HCT116 (cell line): Measurements from ENCODE around the gene KIF1A. TPM values are rescaled to one million over a fixed set of nuclear protein-coding genes. Genes with fewer than 3 reads are reported as not detected.

ENCODE experiments used
- ATAC-seq: fragments of 200-7000 bp; cut with Tn5 transposase; 2 replicates; pipeline ENCODE4 v1.9.1; 2020; ENCODE audit warnings: mild to moderate bottlenecking, moderate library complexity
- BruUV-seq: library from RNA; stranded (reverse); fragments of 400-500 nt; replicated peaks from 2 replicates; lab custom pipeline; 2021; lab: Mats Ljungman, UMichigan
- CTCF ChIA-PET: fragments of 300-600 bp; sonication (Branson Sonifier 250); formaldehyde crosslinking; loops from one replicate; lab custom pipeline; 2021; ENCODE audit warnings: antibody characterized with exemption; lab: Charles Lee
- POLR2A ChIA-PET: fragments of 300-600, 350-600 bp; sonication (Branson Sonifier 250); formaldehyde crosslinking; loops from one replicate; lab custom pipeline; 2021; ENCODE audit warnings: antibody characterized with exemption; lab: Charles Lee
- RAD21 ChIA-PET, 2 experiments: fragments of 300-600 bp; sonication (Branson Sonifier 250); formaldehyde crosslinking; loops; one replicate each; lab custom pipeline; 2023; ENCODE audit warnings: low total read pairs in 2 of 2; ENCODE audit not compliant: uncharacterized antibody in 2 of 2, unreplicated experiment in 2 of 2, low non-redundant PET in 1 of 2; lab: Charles Lee
- DNase-seq: peaks from one replicate; pipeline ENCODE4 v3.0.0-alpha.2; 2010; ENCODE audit warnings: low read depth, low spot score
- H2AFZ ChIP-seq: fragments of 200-600 bp; shearing (Covaris generic), sonication (generic); 2 replicates; pipeline ENCODE4 v1.6.1; 2017; ENCODE audit warnings: low read depth, mixed run types, mixed read lengths, antibody characterized with exemption, low read length; ENCODE audit not compliant: poor library complexity, severe bottlenecking
- H3K27ac ChIP-seq: 2 replicates; pipeline ENCODE4 v1.5.1; 2012; ENCODE audit warnings: low read depth, low read length
- H3K27me3 ChIP-seq: fragments of 200-600 bp; sonication (generic); 2 replicates; pipeline ENCODE4 v1.6.1; 2016; ENCODE audit warnings: mixed run types, low read length, mixed read lengths; ENCODE audit not compliant: insufficient read depth
- H3K36me3 ChIP-seq, 2 experiments: fragments of 200-500 bp in 1 of 2; fragments of 200-600 bp in 1 of 2; sonication (Bioruptor generic) in 1 of 2; sonication (generic) in 1 of 2; 2 replicates each; pipeline versions ENCODE4 v1.5.1 to v1.6.1; 2014 to 2016; ENCODE audit warnings: low read length in 2 of 2, inconsistent platforms in 1 of 2, mixed read lengths in 1 of 2, mixed run types in 1 of 2; ENCODE audit not compliant: insufficient read depth in 2 of 2, control insufficient read depth in 1 of 2
- H3K4me1 ChIP-seq, 2 experiments: fragments of 200-600 bp in 1 of 2; sonication (generic) in 1 of 2; 2 replicates each; pipeline versions ENCODE4 v1.5.1 to v1.6.1; 2012 to 2017; ENCODE audit warnings: low read length in 2 of 2, inconsistent platforms in 1 of 2, mild to moderate bottlenecking in 1 of 2, mixed read lengths in 1 of 2, mixed run types in 1 of 2, moderate library complexity in 1 of 2; ENCODE audit not compliant: insufficient read depth in 2 of 2, control insufficient read depth in 1 of 2
- H3K4me2 ChIP-seq: fragments of 200-600 bp; sonication (generic); 2 replicates; pipeline ENCODE4 v1.6.1; 2017; ENCODE audit warnings: mixed run types, low read length, mixed read lengths
- H3K4me3 ChIP-seq, 2 experiments: fragments of 200-600 bp in 1 of 2; sonication (generic) in 1 of 2; replicated peaks in 1 of 2; 2 replicates each; pipeline ENCODE4 v1.5.1; 2011 to 2016; ENCODE audit warnings: low read length in 2 of 2, control low read depth in 1 of 2, low read depth in 1 of 2, mild to moderate bottlenecking in 1 of 2, mixed read lengths in 1 of 2, mixed run types in 1 of 2
- H3K79me2 ChIP-seq: fragments of 200-600 bp; sonication (generic); 2 replicates; pipeline ENCODE4 v1.6.1; 2017; ENCODE audit warnings: mild to moderate bottlenecking, mixed run types, low read length, moderate library complexity, mixed read lengths; ENCODE audit not compliant: insufficient read depth
- H3K9ac ChIP-seq: fragments of 200-600 bp; sonication (generic); 2 replicates; pipeline ENCODE4 v1.6.1; 2016; ENCODE audit warnings: low read length, mixed read lengths
- H3K9me2 ChIP-seq: fragments of 200-600 bp; sonication (generic), shearing (Covaris generic); 2 replicates; pipeline ENCODE4 v1.6.1; 2017; ENCODE audit warnings: mixed run types, mild to moderate bottlenecking, moderate library complexity; ENCODE audit not compliant: insufficient read depth
- H3K9me3 ChIP-seq, 2 experiments: fragments of 200-500 bp in 1 of 2; fragments of 200-600 bp in 1 of 2; sonication (Bioruptor generic) in 1 of 2; sonication (generic) in 1 of 2; 2 replicates each; pipeline ENCODE4 v1.6.1; 2014 to 2017; ENCODE audit warnings: low read length in 2 of 2, mixed read lengths in 2 of 2, inconsistent platforms in 1 of 2, low read depth in 1 of 2, mild to moderate bottlenecking in 1 of 2, mixed run types in 1 of 2, moderate library complexity in 1 of 2; ENCODE audit not compliant: control insufficient read depth in 1 of 2, insufficient read depth in 1 of 2
- H4K20me1 ChIP-seq: fragments of 200-600 bp; sonication (generic), shearing (Covaris generic); 2 replicates; pipeline ENCODE4 v1.6.1; 2017; ENCODE audit warnings: mixed run types, mild to moderate bottlenecking, moderate library complexity; ENCODE audit not compliant: insufficient read depth
- CEBPB ChIP-seq: IDR thresholded peaks from 2 replicates; pipeline ENCODE4 v1.6.1; 2012; ENCODE audit warnings: low read depth
- EGR1 ChIP-seq: IDR thresholded peaks from 2 replicates; pipeline ENCODE4 v1.6.1; 2012; ENCODE audit warnings: low read depth
- JUND ChIP-seq: IDR thresholded peaks from 2 replicates; pipeline ENCODE4 v1.6.1; 2012
- RAD21 ChIP-seq: IDR thresholded peaks from 2 replicates; pipeline ENCODE4 v1.6.1; 2012; ENCODE audit warnings: low read depth, mild to moderate bottlenecking
- SP1 ChIP-seq: IDR thresholded peaks from 2 replicates; pipeline ENCODE4 v1.6.1; 2012; ENCODE audit warnings: low read depth
- SRF ChIP-seq: IDR thresholded peaks from 2 replicates; pipeline ENCODE4 v1.6.1; 2012; ENCODE audit warnings: low read depth
- intact Hi-C: fragments of 100-400 bp; cut with micrococcal nuclease; formaldehyde crosslinking; loops from 2 replicates; pipeline ENCODE4 v1.10.0; 2022
- total RNA-seq: library from RNA; stranded (reverse); gene quantifications from one replicate; pipeline ENCODE4 v1.2.1, GENCODE V29; 2021; ENCODE audit not compliant: unreplicated experiment
- TF ChIP-seq, protein P1 (sequence below): IDR thresholded peaks from 2 replicates; pipeline ENCODE4 v1.6.1; 2012; ENCODE audit warnings: low read depth

Gene KIF1A
- total RNA-seq, 1 experiment from 2014 or later: 0.27 TPM

DNA sequence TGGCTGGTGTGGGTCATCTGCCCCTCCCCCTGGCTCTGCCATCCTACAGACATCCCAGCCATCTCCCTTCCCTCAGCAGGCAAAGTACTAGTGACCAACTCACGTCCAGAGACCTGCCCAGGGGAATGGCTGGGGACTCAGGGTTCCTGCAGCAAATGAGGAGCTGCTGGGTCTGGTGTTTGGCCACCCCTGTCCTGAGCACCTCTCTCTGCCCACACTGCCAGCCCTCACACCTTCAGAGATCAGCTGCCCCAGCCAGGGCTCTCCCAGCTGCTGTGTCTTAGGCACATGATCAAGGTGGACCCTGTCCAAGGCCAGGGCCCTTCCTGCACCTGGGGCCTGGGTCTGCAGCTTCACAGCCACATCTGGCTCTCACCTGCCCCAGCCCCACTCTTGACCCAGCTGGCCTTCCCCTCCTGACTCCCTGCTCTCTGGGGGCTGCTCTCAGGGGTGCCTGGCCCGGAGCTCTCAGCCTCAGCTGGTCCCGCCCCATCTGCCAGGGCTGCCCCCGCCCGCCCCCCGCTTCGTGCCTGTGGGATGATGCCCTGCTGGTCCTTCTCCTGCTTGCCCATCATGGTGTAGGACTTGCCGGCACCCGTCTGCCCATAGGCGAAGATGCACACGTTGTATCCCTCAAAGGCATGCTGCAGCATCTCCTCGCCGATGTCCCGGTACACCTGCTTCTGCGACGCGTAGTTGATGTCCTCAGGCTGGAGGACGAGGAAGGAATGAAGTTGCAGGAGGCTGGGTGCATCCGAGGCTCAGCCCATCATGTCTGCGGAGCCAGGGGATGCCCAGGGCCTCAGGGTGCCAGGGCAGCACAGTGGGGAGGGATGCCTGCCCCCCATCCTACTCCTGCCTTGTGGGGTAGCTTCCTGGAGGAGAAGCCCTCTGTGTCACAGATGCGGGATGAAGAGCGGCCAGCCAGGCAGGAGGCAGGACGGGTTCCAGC, 32.2 kb downstream of the KIF1A start:
- Histone ChIP-seq H3K79me2 (no peaks in the 10 kb centered on the region), H3K4me1 (no peaks in the 10 kb centered on the region), H3K4me3 (no peak overlapping the region), H3K9me2 (no peaks in the 10 kb centered on the region), H3K27me3 (no peaks in the 10 kb centered on the region), H3K9ac (no peak overlapping the region), H3K27ac (no peak overlapping the region), H3K9me3 (no peaks in the 10 kb centered on the region), H4K20me1 (no peaks in the 10 kb centered on the region), H3K4me2 (no peak overlapping the region), H3K36me3 (no peaks in the 10 kb centered on the region), H2AFZ (no peak overlapping the region)
- intact Hi-C loops: no loop called here
- RAD21 ChIA-PET: no interaction called here
- no TSS peak for BruUV-seq
- CTCF ChIA-PET: no interaction called here
- no peak for TF ChIP-seq RAD21
- TF ChIP-seq EGR1: no peak
- TF ChIP-seq, protein P1, sequence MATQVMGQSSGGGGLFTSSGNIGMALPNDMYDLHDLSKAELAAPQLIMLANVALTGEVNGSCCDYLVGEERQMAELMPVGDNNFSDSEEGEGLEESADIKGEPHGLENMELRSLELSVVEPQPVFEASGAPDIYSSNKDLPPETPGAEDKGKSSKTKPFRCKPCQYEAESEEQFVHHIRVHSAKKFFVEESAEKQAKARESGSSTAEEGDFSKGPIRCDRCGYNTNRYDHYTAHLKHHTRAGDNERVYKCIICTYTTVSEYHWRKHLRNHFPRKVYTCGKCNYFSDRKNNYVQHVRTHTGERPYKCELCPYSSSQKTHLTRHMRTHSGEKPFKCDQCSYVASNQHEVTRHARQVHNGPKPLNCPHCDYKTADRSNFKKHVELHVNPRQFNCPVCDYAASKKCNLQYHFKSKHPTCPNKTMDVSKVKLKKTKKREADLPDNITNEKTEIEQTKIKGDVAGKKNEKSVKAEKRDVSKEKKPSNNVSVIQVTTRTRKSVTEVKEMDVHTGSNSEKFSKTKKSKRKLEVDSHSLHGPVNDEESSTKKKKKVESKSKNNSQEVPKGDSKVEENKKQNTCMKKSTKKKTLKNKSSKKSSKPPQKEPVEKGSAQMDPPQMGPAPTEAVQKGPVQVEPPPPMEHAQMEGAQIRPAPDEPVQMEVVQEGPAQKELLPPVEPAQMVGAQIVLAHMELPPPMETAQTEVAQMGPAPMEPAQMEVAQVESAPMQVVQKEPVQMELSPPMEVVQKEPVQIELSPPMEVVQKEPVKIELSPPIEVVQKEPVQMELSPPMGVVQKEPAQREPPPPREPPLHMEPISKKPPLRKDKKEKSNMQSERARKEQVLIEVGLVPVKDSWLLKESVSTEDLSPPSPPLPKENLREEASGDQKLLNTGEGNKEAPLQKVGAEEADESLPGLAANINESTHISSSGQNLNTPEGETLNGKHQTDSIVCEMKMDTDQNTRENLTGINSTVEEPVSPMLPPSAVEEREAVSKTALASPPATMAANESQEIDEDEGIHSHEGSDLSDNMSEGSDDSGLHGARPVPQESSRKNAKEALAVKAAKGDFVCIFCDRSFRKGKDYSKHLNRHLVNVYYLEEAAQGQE: no peak
- no peak for TF ChIP-seq JUND
- TF ChIP-seq SRF: no peak
- no peak for TF ChIP-seq CEBPB
- TF ChIP-seq SP1: no peak
- DNase-seq (no peak), ATAC-seq (no peak)
- POLR2A ChIA-PET: no interaction called here
